ENCODE measurements around the gene AIDA. TPM values are rescaled to one million over a fixed set of nuclear protein-coding genes. Genes with fewer than 3 reads are reported as not detected.

The AIDA gene
- total RNA-seq (2021) (47.9 and 60.0 TPM in 2 replicates), Bru-seq, nascent RNA (percentile 66 among the genes with signal in this experiment), BruChase-seq, experiment 1, labeled RNA remaining after a 2-hour chase (percentile 68 among the genes with signal in this experiment), BruChase-seq, experiment 2, labeled RNA remaining after a 6-hour chase (percentile 77 among the genes with signal in this experiment)
- long read RNA-seq, full-length matches to known transcripts: 13 of 19 reads
- long read RNA-seq, partial matches to known transcripts: 2 of 19 reads
- long read RNA-seq, other reads (novel, unspliced or antisense): 4 of 19 reads

GRCh38 chr1:222712253-222713090 is at the start of gene AIDA, which contains the start of gene BROX:
AIDA (minus strand) TSS chr1:222712491; CDS start chr1:222712317, 174 bp downstream.
BROX (plus strand) TSS chr1:222712564; CDS start chr1:222715700, 3,136 bp downstream.
- H2AFZ ChIP-seq: peak within 1 kb of the TSS; percentile 100
- CTCF ChIA-PET: no interaction called here
- intact Hi-C loops (cut with micrococcal nuclease; ENCODE audit: unreplicated experiment): loop anchor here (1.0 kb wide), 2 partner anchors 68 to 247 kb away; no protein-coding TSS in a partner anchor
- TF ChIP-seq CTCF (conservative IDR thresholded peaks at IDR 0.05) (no peak), EZH2 (IDR thresholded peaks at IDR 0.05; ENCODE audit: low read depth) (no peak)
- no peaks in the 10 kb centered on the region for H4K20me1 ChIP-seq (ENCODE audit: insufficient read depth)
- H3K79me2 ChIP-seq (ENCODE audit: low read depth): peaks cover 49% of the 10 kb centered on the region
- BruUV-seq (replicated peaks): TSS peak; percentile 50
- H3K4me3 ChIP-seq: peak within 1 kb of the TSS; percentile 89
- peak; percentile 64 to 97 for DNase-seq
- H3K4me1 ChIP-seq (replicated peaks; ENCODE audit: insufficient read depth): peaks cover 15% of the 10 kb centered on the region
- no peaks in the 10 kb centered on the region for H3K27me3 ChIP-seq (ENCODE audit: insufficient read depth, low read depth)
- no peaks in the 10 kb centered on the region for H3K9me3 ChIP-seq (ENCODE audit: insufficient read depth, low read depth)
- peak within 1 kb of the TSS; percentile 82 for H3K4me2 ChIP-seq
- POLR2A ChIA-PET (ENCODE audit: unreplicated experiment): interaction anchor here (0.6 to 0.7 kb wide), 5 partner anchors 64 to 989 kb away, joined by 3 to 12 read pairs (median 3); partner anchors contain the start of gene TAF1A
- H3K36me3 ChIP-seq (ENCODE audit: low read depth): peaks cover 9% of the 10 kb centered on the region
- no peaks in the 10 kb centered on the region for H3K9me2 ChIP-seq (ENCODE audit: insufficient read depth)
- H3K27ac ChIP-seq: peak within 1 kb of the TSS; percentile 87
- peaks cover 37% of the 10 kb centered on the region for H3F3A ChIP-seq (ENCODE audit: insufficient read depth, low read depth)

- no peaks in the 10 kb centered on the region for H3K79me2 ChIP-seq (ENCODE audit: low read depth)
- H2AFZ ChIP-seq: no peak overlapping the region
- no peak for DNase-seq
- TF ChIP-seq EZH2 (IDR thresholded peaks at IDR 0.05; ENCODE audit: low read depth): no peak
- TF ChIP-seq CTCF (conservative IDR thresholded peaks at IDR 0.05): no peak
- 0 out of 2 replicates have a peak, but pooled peaks cover 3% of the 10 kb centered on the region for H3K9me2 ChIP-seq (ENCODE audit: insufficient read depth)
- H3K27me3 ChIP-seq (ENCODE audit: insufficient read depth, low read depth): peaks cover 52% of the 10 kb centered on the region
- no TSS peak for BruUV-seq (replicated peaks)
- H3K9me3 ChIP-seq (ENCODE audit: insufficient read depth, low read depth): no peaks in the 10 kb centered on the region
- H3K4me2 ChIP-seq: no peak overlapping the region
- CTCF ChIA-PET: no interaction called here
- POLR2A ChIA-PET (ENCODE audit: unreplicated experiment): no interaction called here
- no peaks in the 10 kb centered on the region for H3K4me1 ChIP-seq (replicated peaks; ENCODE audit: insufficient read depth)
- H3K27ac ChIP-seq: no peak overlapping the region
- intact Hi-C loops (cut with micrococcal nuclease; ENCODE audit: unreplicated experiment): no loop called here
- H4K20me1 ChIP-seq (ENCODE audit: insufficient read depth): no peaks in the 10 kb centered on the region
- no peaks in the 10 kb centered on the region for H3K36me3 ChIP-seq (ENCODE audit: low read depth)
- H3F3A ChIP-seq (ENCODE audit: insufficient read depth, low read depth): no peaks in the 10 kb centered on the region
- H3K4me3 ChIP-seq: no peak overlapping the region
Observed at GRCh38 chr1:222761083-222761482, 48.8 kb upstream of the AIDA start.

GRCh38 chr1:222759451-222760035 is 47.3 kb upstream of the AIDA start:
- H3K27ac ChIP-seq: no peak overlapping the region
- H3K4me3 ChIP-seq: no peak overlapping the region
- H3K4me2 ChIP-seq: no peak overlapping the region
- no peaks in the 10 kb centered on the region for H3K4me1 ChIP-seq (replicated peaks; ENCODE audit: insufficient read depth)
- CTCF ChIA-PET: no interaction called here
- H3F3A ChIP-seq (ENCODE audit: insufficient read depth, low read depth): no peaks in the 10 kb centered on the region
- POLR2A ChIA-PET (ENCODE audit: unreplicated experiment): no interaction called here
- no peaks in the 10 kb centered on the region for H3K79me2 ChIP-seq (ENCODE audit: low read depth)
- H4K20me1 ChIP-seq (ENCODE audit: insufficient read depth): no peaks in the 10 kb centered on the region
- H3K27me3 ChIP-seq (ENCODE audit: insufficient read depth, low read depth): peaks cover 52% of the 10 kb centered on the region
- H3K9me3 ChIP-seq (ENCODE audit: insufficient read depth, low read depth): no peaks in the 10 kb centered on the region
- H3K9me2 ChIP-seq (ENCODE audit: insufficient read depth): 0 out of 2 replicates have a peak, but pooled peaks cover 5% of the 10 kb centered on the region
- TF ChIP-seq EZH2 (IDR thresholded peaks at IDR 0.05; ENCODE audit: low read depth) (no peak), CTCF (conservative IDR thresholded peaks at IDR 0.05) (no peak)
- H3K36me3 ChIP-seq (ENCODE audit: low read depth): no peaks in the 10 kb centered on the region
- H2AFZ ChIP-seq: no peak overlapping the region
- intact Hi-C loops (cut with micrococcal nuclease; ENCODE audit: unreplicated experiment): no loop called here
- no TSS peak for BruUV-seq (replicated peaks)
- DNase-seq: no peak
